SU-DHL-6 (cell line): ENCODE data around the gene SEBOX.

Experiments used
- H2AFZ ChIP-seq: fragments of 200-600 bp; sonication (generic); 2 replicates; pipeline ENCODE4 v1.6.1; 2014; ENCODE audit warnings: low read depth, mild to moderate bottlenecking, moderate library complexity, mixed read lengths, antibody characterized with exemption, low read length; ENCODE audit not compliant: severe bottlenecking
- H3F3A ChIP-seq: fragments of 200-600 bp; shearing (Covaris generic); 2 replicates; pipeline ENCODE4 v1.6.0; 2016; ENCODE audit warnings: antibody characterized with exemption, mild to moderate bottlenecking; ENCODE audit not compliant: insufficient read depth
- H3K27ac ChIP-seq: fragments of 200-600 bp; sonication (generic); 2 replicates; pipeline ENCODE4 v1.5.1; 2016; ENCODE audit warnings: low read depth, mild to moderate bottlenecking, low read length, moderate library complexity, mixed read lengths
- H3K27me3 ChIP-seq: fragments of 200-600 bp; sonication (generic), shearing (Covaris generic); 2 replicates; pipeline ENCODE4 v1.6.0; 2014; ENCODE audit warnings: mild to moderate bottlenecking, low read length
- H3K36me3 ChIP-seq: fragments of 200-600 bp; sonication (generic); 2 replicates; pipeline ENCODE4 v1.6.1; 2014; ENCODE audit warnings: mild to moderate bottlenecking, low read length, mixed read lengths
- H3K4me2 ChIP-seq: fragments of 300-600, 200-600 bp; shearing (Covaris generic), sonication (generic); 2 replicates; pipeline ENCODE4 v1.6.0; 2014; ENCODE audit warnings: low read length, low read depth, mild to moderate bottlenecking; ENCODE audit not compliant: poor library complexity, severe bottlenecking
- H3K4me3 ChIP-seq: fragments of 200-600 bp; sonication (generic); 2 replicates; pipeline ENCODE4 v1.5.1; 2014; ENCODE audit warnings: antibody characterized with exemption, low read length, mild to moderate bottlenecking, mixed read lengths; ENCODE audit not compliant: insufficient read depth, poor library complexity, severe bottlenecking
- H3K79me2 ChIP-seq: fragments of 200-600 bp; sonication (generic); 2 replicates; pipeline ENCODE4 v1.6.1; 2014; ENCODE audit warnings: mild to moderate bottlenecking, low read length, moderate library complexity; ENCODE audit not compliant: insufficient read depth
- H3K9ac ChIP-seq: fragments of 200-600 bp; sonication (generic); 2 replicates; pipeline ENCODE4 v1.7.0; 2014; ENCODE audit warnings: mild to moderate bottlenecking, low read length
- H3K9me2 ChIP-seq: fragments of 200-600 bp; sonication (generic); replicated peaks from 2 replicates; pipeline ENCODE4 v1.6.1; 2014; ENCODE audit warnings: low read length; ENCODE audit not compliant: insufficient read depth
- H3K9me3 ChIP-seq: fragments of 200-600 bp; sonication (generic); 2 replicates; pipeline ENCODE4 v1.6.1; 2014; ENCODE audit warnings: low read length, mixed read lengths; ENCODE audit not compliant: insufficient read depth
- H4K20me1 ChIP-seq: fragments of 200-600 bp; sonication (generic); 2 replicates; pipeline ENCODE4 v1.6.1; 2014; ENCODE audit warnings: low read depth, mild to moderate bottlenecking, antibody characterized with exemption, low read length, moderate library complexity, mixed read lengths
- EZH2phosphoT487 ChIP-seq: fragments of 200-600 bp; sonication (generic), shearing (Covaris generic); conservative IDR thresholded peaks from 2 replicates; pipeline ENCODE4 v1.6.1; 2018; ENCODE audit warnings: mild to moderate bottlenecking, antibody characterized with exemption, low read length, moderate library complexity, mixed read lengths
- TF ChIP-seq, protein P1 (sequence below): fragments of 200-600 bp; sonication (generic); IDR thresholded peaks from one replicate; pipeline ENCODE4 v1.5.1; 2017; ENCODE audit warnings: antibody characterized with exemption, mild to moderate bottlenecking, low read length, moderate library complexity; ENCODE audit not compliant: insufficient read depth, poor library complexity, severe bottlenecking

SEBOX gene

DNA sequence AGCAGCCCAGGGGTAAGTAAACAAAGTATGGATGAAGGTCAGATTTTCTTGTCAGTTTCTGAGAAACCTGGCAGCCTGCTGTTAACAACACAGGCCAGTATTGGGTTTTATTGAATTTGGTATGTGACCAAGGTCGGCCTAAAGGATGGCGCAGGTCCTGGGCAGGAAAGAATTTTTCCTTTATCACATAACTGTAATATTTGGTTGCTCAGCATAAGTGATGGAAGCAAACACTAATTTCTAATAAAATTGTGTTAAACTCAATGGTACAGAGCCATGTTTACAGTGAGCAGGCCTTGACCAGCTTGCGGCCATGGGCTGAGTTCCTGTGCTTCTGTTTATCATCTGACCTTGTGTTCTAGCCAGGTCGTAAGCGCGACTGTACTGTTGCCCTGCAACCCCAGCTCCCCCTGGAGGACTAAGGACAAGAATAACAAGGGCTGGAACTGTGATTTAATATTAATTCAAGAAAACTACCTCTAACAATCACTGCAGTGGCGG lies 18.2 kb downstream of the SEBOX start:
- Histone ChIP-seq H3K79me2 (no peaks in the 10 kb centered on the region), H3K4me2 (no peak overlapping the region), H3K27me3 (no peaks in the 10 kb centered on the region), H3K9ac (no peak overlapping the region), H2AFZ (no peak overlapping the region), H3K36me3 (peaks cover 1% of the 10 kb centered on the region; the same call in 1 of the 2 replicates), H3K9me3 (no peaks in the 10 kb centered on the region), H4K20me1 (no peaks in the 10 kb centered on the region), H3F3A (no peaks in the 10 kb centered on the region), H3K9me2 (no peaks in the 10 kb centered on the region), H3K27ac (no peak overlapping the region), H3K4me3 (no peak overlapping the region)
- TF ChIP-seq EZH2phosphoT487: no peak
- TF ChIP-seq, protein P1, sequence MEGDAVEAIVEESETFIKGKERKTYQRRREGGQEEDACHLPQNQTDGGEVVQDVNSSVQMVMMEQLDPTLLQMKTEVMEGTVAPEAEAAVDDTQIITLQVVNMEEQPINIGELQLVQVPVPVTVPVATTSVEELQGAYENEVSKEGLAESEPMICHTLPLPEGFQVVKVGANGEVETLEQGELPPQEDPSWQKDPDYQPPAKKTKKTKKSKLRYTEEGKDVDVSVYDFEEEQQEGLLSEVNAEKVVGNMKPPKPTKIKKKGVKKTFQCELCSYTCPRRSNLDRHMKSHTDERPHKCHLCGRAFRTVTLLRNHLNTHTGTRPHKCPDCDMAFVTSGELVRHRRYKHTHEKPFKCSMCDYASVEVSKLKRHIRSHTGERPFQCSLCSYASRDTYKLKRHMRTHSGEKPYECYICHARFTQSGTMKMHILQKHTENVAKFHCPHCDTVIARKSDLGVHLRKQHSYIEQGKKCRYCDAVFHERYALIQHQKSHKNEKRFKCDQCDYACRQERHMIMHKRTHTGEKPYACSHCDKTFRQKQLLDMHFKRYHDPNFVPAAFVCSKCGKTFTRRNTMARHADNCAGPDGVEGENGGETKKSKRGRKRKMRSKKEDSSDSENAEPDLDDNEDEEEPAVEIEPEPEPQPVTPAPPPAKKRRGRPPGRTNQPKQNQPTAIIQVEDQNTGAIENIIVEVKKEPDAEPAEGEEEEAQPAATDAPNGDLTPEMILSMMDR: no peak

DNA sequence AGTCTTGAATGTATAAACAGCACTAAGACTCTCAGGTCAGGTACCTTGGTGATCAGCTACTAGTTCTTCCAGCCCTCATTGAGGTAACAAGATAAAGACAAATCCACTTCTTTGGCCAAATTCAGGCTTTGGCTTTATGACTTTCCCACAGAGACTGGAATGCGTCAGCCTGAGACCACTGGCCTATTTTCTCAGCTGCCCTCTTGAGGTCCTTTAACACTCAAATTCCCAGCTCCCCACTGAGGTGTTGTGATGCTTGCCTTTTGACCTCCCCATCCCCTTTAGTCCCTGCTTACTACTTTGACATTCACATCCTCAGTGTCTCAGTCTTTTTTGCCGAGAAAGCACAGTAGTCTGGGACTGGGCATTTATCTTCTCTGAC lies 18.8 kb downstream of the SEBOX start:
- H3K4me3 ChIP-seq: no peak overlapping the region
- no peak for TF ChIP-seq EZH2phosphoT487
- TF ChIP-seq, protein P1: no peak
- H3F3A ChIP-seq: no peaks in the 10 kb centered on the region
- no peaks in the 10 kb centered on the region for H3K79me2 ChIP-seq
- H3K36me3 ChIP-seq: no peaks in the 10 kb centered on the region
- H4K20me1 ChIP-seq: no peaks in the 10 kb centered on the region
- no peaks in the 10 kb centered on the region for H3K27me3 ChIP-seq
- no peak overlapping the region for H3K27ac ChIP-seq
- no peak overlapping the region for H3K4me2 ChIP-seq
- no peaks in the 10 kb centered on the region for H3K9me2 ChIP-seq
- no peak overlapping the region for H2AFZ ChIP-seq
- no peaks in the 10 kb centered on the region for H3K9me3 ChIP-seq
- H3K9ac ChIP-seq: no peak overlapping the region

GRCh38 chr17:28345419-28346198 lies 19.4 kb downstream of the SEBOX start:
- Histone ChIP-seq H3K9me3 (no peaks in the 10 kb centered on the region), H3K9ac (no peak overlapping the region), H3K79me2 (no peaks in the 10 kb centered on the region), H3K27me3 (no peaks in the 10 kb centered on the region), H3K36me3 (no peaks in the 10 kb centered on the region), H3K4me2 (no peak overlapping the region), H3K4me3 (no peak overlapping the region), H3K27ac (no peak overlapping the region), H3K9me2 (no peaks in the 10 kb centered on the region), H3F3A (no peaks in the 10 kb centered on the region), H2AFZ (no peak overlapping the region), H4K20me1 (no peaks in the 10 kb centered on the region)
- TF ChIP-seq EZH2phosphoT487: no peak
- TF ChIP-seq, protein P1: no peak
